Hematopoietic multipotent progenitor cell (in vitro differentiated cells): ENCODE results near the gene RHBDL3. TPM values are rescaled to one million over a fixed set of nuclear protein-coding genes. Genes with fewer than 3 reads are reported as not detected.

Experiments used
- DNase-seq, 3 donors: peaks; one replicate each; pipeline ENCODE4 v3.0.0-alpha.2; 2011 to 2015; ENCODE audit warnings: low read depth in 2 of 3, low spot score in 2 of 3
- small RNA-seq: library from RNA; depleted of rRNA; stranded (forward); fragments of <200 nt; gene quantifications from one replicate; pipeline ENCODE3, GENCODE V24; 2012
- total RNA-seq: library from RNA; depleted of rRNA; stranded (reverse); fragments of >200 nt; gene quantifications from one replicate; pipeline ENCODE4 v1.2.3, GENCODE V29; 2012

The RHBDL3 gene
- total RNA-seq, 1 donor, result 0.27 TPM

- DNase-seq, result no peak
These were observed 90.2 kb downstream of the RHBDL3 start for GRCh38 chr17:32355649-32356377.

GRCh38 chr17:32356378-32356743 is 90.7 kb downstream of the RHBDL3 start:
- DNase-seq, result no peak

GRCh38 chr17:32356750-32357149 is 91.1 kb downstream of the RHBDL3 start:
- no peak for DNase-seq

- DNase-seq, result no peak
These were observed 92.0 kb downstream of the RHBDL3 start for GRCh38 chr17:32357615-32358014.

GRCh38 chr17:32361270-32361669 is 95.6 kb downstream of the RHBDL3 start:
- DNase-seq, result no peak

GRCh38 chr17:32370426-32370825 is 104.8 kb downstream of the RHBDL3 start:
- DNase-seq, result no peak

Small RNA genes within 50 kb of the gene (small RNA-seq; reads per million reads assigned to genes)
- 0.27 reads per million for gene UBL5P2

Other genes starting within 250 kb of the RHBDL3 start
- 26.9 TPM for gene RHOT1, start 123.3 kb upstream of the RHBDL3 start, total RNA-seq
- gene C17orf75, start 76.3 kb downstream of the RHBDL3 start, total RNA-seq, result 5.4 TPM
- 167 TPM for gene ZNF207, start 84.3 kb downstream of the RHBDL3 start, total RNA-seq
- 34.5 TPM for gene PSMD11, start 178.7 kb downstream of the RHBDL3 start, total RNA-seq
- 0.81 TPM for gene CDK5R1, start 221.2 kb downstream of the RHBDL3 start, total RNA-seq